HepG2 (cell line): Measurements from ENCODE around the gene ZNF540. TPM values are rescaled to one million over a fixed set of nuclear protein-coding genes. Genes with fewer than 3 reads are reported as not detected.

Experiments used
- AGO1 ChIP-seq: fragments of 200-400 bp; formaldehyde crosslinking; IDR thresholded peaks from 2 replicates; pipeline ENCODE4 v1.6.1; 2017; ENCODE audit warnings: mild to moderate bottlenecking, low read depth, low read length, moderate library complexity; ENCODE audit not compliant: poor library complexity, severe bottlenecking
- CERS6 ChIP-seq: sonication (generic); formaldehyde crosslinking; IDR thresholded peaks from 2 replicates; pipeline ENCODE4 v1.5.0; 2020; ENCODE audit warnings: missing genetic modification reagents
- CSRNP2 ChIP-seq: sonication (generic); formaldehyde crosslinking; conservative IDR thresholded peaks from 2 replicates; pipeline ENCODE4 v1.8.0; 2022; ENCODE audit warnings: low read depth, missing genetic modification reagents
- FOSL2 ChIP-seq: sonication (generic); formaldehyde crosslinking; IDR thresholded peaks from 2 replicates; pipeline ENCODE4 v1.4.0; 2020; ENCODE audit warnings: missing genetic modification reagents
- GATA4 ChIP-seq: sonication (generic); IDR thresholded peaks from 2 replicates; pipeline ENCODE4 v1.6.1; 2016; ENCODE audit warnings: antibody characterized with exemption, low read depth, borderline replicate concordance
- GPN1 ChIP-seq: sonication (generic); formaldehyde crosslinking; IDR thresholded peaks from 2 replicates; pipeline ENCODE4 v1.5.1; 2020; ENCODE audit warnings: missing genetic modification reagents, borderline replicate concordance
- GTF2F1 ChIP-seq: fragments of 150-350 bp; IDR thresholded peaks from 2 replicates; pipeline ENCODE4 v1.6.1; 2014; ENCODE audit warnings: low read length
- HNRNPL ChIP-seq: fragments of 200-400 bp; formaldehyde crosslinking; IDR thresholded peaks from 2 replicates; pipeline ENCODE4 v1.6.1; 2017; ENCODE audit warnings: mild to moderate bottlenecking, low read depth, low read length
- MAFK ChIP-seq, 2 experiments: IDR thresholded peaks in 1 of 2; conservative IDR thresholded peaks in 1 of 2; 2 replicates each; pipeline ENCODE4 v1.6.1; 2011; ENCODE audit warnings: improper control_type of control experiment in 2 of 2, low read length in 2 of 2
- NFYB ChIP-seq: sonication (generic); formaldehyde crosslinking; IDR thresholded peaks from 2 replicates; pipeline ENCODE4 v1.4.0; 2020; ENCODE audit warnings: missing genetic modification reagents
- NR2C2 ChIP-seq: sonication (generic); formaldehyde crosslinking; IDR thresholded peaks from 2 replicates; pipeline ENCODE4 v1.4.0; 2020; ENCODE audit warnings: missing genetic modification reagents, mild to moderate bottlenecking, moderate library complexity, borderline replicate concordance
- REL ChIP-seq: sonication (generic); formaldehyde crosslinking; conservative IDR thresholded peaks from 2 replicates; pipeline ENCODE4 v1.8.0; 2022; ENCODE audit warnings: mild to moderate bottlenecking, missing genetic modification reagents, moderate library complexity
- RELA ChIP-seq: sonication (generic); formaldehyde crosslinking; IDR thresholded peaks from 2 replicates; pipeline ENCODE4 v1.4.0; 2020; ENCODE audit warnings: missing genetic modification reagents
- REXO4 ChIP-seq: sonication (generic); formaldehyde crosslinking; IDR thresholded peaks from 2 replicates; pipeline ENCODE4 v1.8.0; 2022; ENCODE audit warnings: missing genetic modification reagents, mild to moderate bottlenecking, borderline replicate concordance
- SETDB1 ChIP-seq: sonication (generic); formaldehyde crosslinking; IDR thresholded peaks from 2 replicates; pipeline ENCODE4 v1.5.1; 2020; ENCODE audit warnings: missing genetic modification reagents, mild to moderate bottlenecking, borderline replicate concordance
- SSRP1 ChIP-seq: IDR thresholded peaks from 2 replicates; pipeline ENCODE4 v1.6.1; 2016; ENCODE audit warnings: control low read depth
- YY1 ChIP-seq: IDR thresholded peaks from 2 replicates; pipeline ENCODE4 v1.6.1; 2011; ENCODE audit warnings: low read length, low read depth, moderate library complexity, mild to moderate bottlenecking; ENCODE audit not compliant: insufficient read depth, insufficient replicate concordance
- ZBTB10 ChIP-seq: sonication (generic); formaldehyde crosslinking; IDR thresholded peaks from 2 replicates; pipeline ENCODE4 v1.4.0; 2020; ENCODE audit warnings: missing genetic modification reagents, borderline replicate concordance
- ZNF251 ChIP-seq: sonication (generic); formaldehyde crosslinking; IDR thresholded peaks from 2 replicates; pipeline ENCODE4 v1.9.0; 2021; ENCODE audit warnings: mild to moderate bottlenecking, missing genetic modification reagents
- ZNF496 ChIP-seq: sonication (generic); formaldehyde crosslinking; IDR thresholded peaks from 2 replicates; pipeline ENCODE4 v1.8.1; 2023; ENCODE audit warnings: mild to moderate bottlenecking, moderate library complexity, missing genetic modification reagents; ENCODE audit not compliant: insufficient replicate concordance
- ZNF564 ChIP-seq: sonication (generic); formaldehyde crosslinking; IDR thresholded peaks from 2 replicates; pipeline ENCODE4 v1.8.1; 2023; ENCODE audit warnings: mild to moderate bottlenecking, missing genetic modification reagents
- ZNF607 ChIP-seq: sonication (generic); formaldehyde crosslinking; IDR thresholded peaks from 2 replicates; pipeline ENCODE4 v1.5.1; 2020; ENCODE audit warnings: missing genetic modification reagents, mild to moderate bottlenecking, borderline replicate concordance
- ZNF747 ChIP-seq: sonication (generic); formaldehyde crosslinking; IDR thresholded peaks from 2 replicates; pipeline ENCODE4 v1.8.1; 2023; ENCODE audit warnings: missing genetic modification reagents, mild to moderate bottlenecking, borderline replicate concordance
- ZNF768 ChIP-seq: sonication (generic); formaldehyde crosslinking; IDR thresholded peaks from 2 replicates; pipeline ENCODE4 v1.4.0; 2020; ENCODE audit warnings: missing genetic modification reagents
- ZNF781 ChIP-seq: sonication (generic); formaldehyde crosslinking; IDR thresholded peaks from 2 replicates; pipeline ENCODE4 v1.5.1; 2020; ENCODE audit warnings: borderline replicate concordance, mild to moderate bottlenecking, missing genetic modification reagents; ENCODE audit errors: not compliant biosample characterization
- polyA plus RNA-seq, 8 experiments: library from polyadenylated mRNA; depleted of rRNA in 3 of 8; stranded (reverse) in 7 of 8; unstranded in 1 of 8; fragments of >200 nt; fragmentation: Illumina TruSeq in 4 of 8; extraction: Trizol in 4 of 8; gene quantifications; 2 replicates each; pipeline versions ENCODE4 v1.2.1 to v1.2.3, GENCODE V29; 2011 to 2016; ENCODE audit warnings: low read depth in 4 of 8, missing spikeins in 1 of 8, mixed read lengths in 1 of 8; ENCODE audit not compliant: insufficient read depth in 1 of 8
- total RNA-seq, 5 experiments: library from RNA; depleted of rRNA; stranded (reverse); fragments of >200 nt; fragmentation: Illumina TruSeq; extraction: Trizol; gene quantifications; 2 replicates each; pipeline ENCODE4 v1.2.3, GENCODE V29; 2016; ENCODE audit warnings: low read depth in 1 of 5

ZNF540 gene
- total and polyA plus RNA-seq, 2 of the 13 experiments (the other 11 are each of a cell fraction or from before 2014, with no cell fraction given) = 0.21 to 0.40 TPM

GRCh38 chr19:37655689-37656371, 61.2 kb downstream of the ZNF540 start (continued):
- TF ChIP-seq CERS6 (CRISPR knock-in tag) (no peak), NFYB (CRISPR knock-in tag) (no peak), ZNF768 (CRISPR knock-in tag) (peak; percentile 52; the same call in 1 of the 2 replicates), ZNF496 (CRISPR knock-in tag) (no peak), FOSL2 (CRISPR knock-in tag) (peak; percentile 50), SSRP1 (CRISPR knock-in tag) (peak; percentile 69; the same call in 1 of the 2 replicates), HNRNPL (0 out of 2 replicates have a peak, but pooled peaks have one; percentile 15), ZNF747 (peak; percentile 63; the same call in 1 of the 2 replicates), ZNF607 (CRISPR knock-in tag) (no peak; the same call in 1 of the 2 replicates), GTF2F1 (no peak), AGO1 (peak; percentile 58), GATA4 (0 out of 2 replicates have a peak, but pooled peaks have one; percentile 4), YY1 (no peak), ZBTB10 (no peak; the same call in 1 of the 2 replicates), REL (CRISPR knock-in tag) (no peak; the same call in 1 of the 2 replicates), ZNF564 (CRISPR knock-in tag) (no peak), MAFK (conservative IDR thresholded peaks at IDR 0.05 in 1 of 2, IDR thresholded peaks at IDR 0.05 in 1 of 2; ENCODE audit: low read length in 2 of 2) (no peak), CSRNP2 (no peak), SETDB1 (CRISPR knock-in tag) (no peak), RELA (no peak), ZNF781 (CRISPR knock-in tag) (no peak), GPN1 (no peak), ZNF251 (CRISPR knock-in tag) (no peak), NR2C2 (CRISPR knock-in tag) (peak; percentile 74), REXO4 (CRISPR knock-in tag) (no peak)
